Trophoblast cell (in vitro differentiated cells and primary cell): ENCODE results near the gene FASN.

Source experiments
- DNase-seq, 2 donors: peaks; one replicate each; pipeline ENCODE4 v3.0.0-alpha.2; 2016
- H2AFZ ChIP-seq: 2 replicates; pipeline ENCODE4 v1.6.1; 2013; ENCODE audit warnings: low read length, moderate library complexity, mild to moderate bottlenecking; ENCODE audit not compliant: insufficient read depth, poor library complexity
- H2AK5ac ChIP-seq: 2 replicates; pipeline ENCODE4 v1.6.1; 2013; ENCODE audit warnings: mild to moderate bottlenecking, low read length
- H2BK120ac ChIP-seq: 2 replicates; pipeline ENCODE4 v1.6.1; 2013; ENCODE audit warnings: low read length, mild to moderate bottlenecking, moderate library complexity; ENCODE audit not compliant: insufficient read depth, poor library complexity
- H2BK12ac ChIP-seq: 2 replicates; pipeline ENCODE4 v1.6.1; 2013; ENCODE audit warnings: mild to moderate bottlenecking, low read length, moderate library complexity
- H2BK5ac ChIP-seq: 2 replicates; pipeline ENCODE4 v1.6.1; 2013; ENCODE audit warnings: low read length, low read depth, moderate library complexity, mild to moderate bottlenecking; ENCODE audit not compliant: poor library complexity
- H3K14ac ChIP-seq: 2 replicates; pipeline ENCODE4 v1.6.1; 2013; ENCODE audit warnings: mild to moderate bottlenecking, low read length
- H3K18ac ChIP-seq: 2 replicates; pipeline ENCODE4 v1.6.1; 2013; ENCODE audit warnings: mild to moderate bottlenecking, low read length
- H3K23ac ChIP-seq: 2 replicates; pipeline ENCODE4 v1.6.1; 2013; ENCODE audit warnings: low read length
- H3K27ac ChIP-seq: 2 replicates; pipeline ENCODE4 v1.5.1; 2013; ENCODE audit warnings: low read depth, mild to moderate bottlenecking, inconsistent platforms, low read length, moderate library complexity
- H3K27me3 ChIP-seq: 2 replicates; pipeline ENCODE4 v1.6.1; 2013; ENCODE audit warnings: inconsistent platforms, mild to moderate bottlenecking, low read length, moderate library complexity; ENCODE audit not compliant: insufficient read depth
- H3K36me3 ChIP-seq, 2 experiments: 1 replicate in 1 of 2; 2 replicates in 1 of 2; pipeline ENCODE4 v1.6.1; 2013; ENCODE audit warnings: low read length in 2 of 2, mild to moderate bottlenecking in 2 of 2, moderate library complexity in 1 of 2; ENCODE audit not compliant: insufficient read depth in 2 of 2, control insufficient read depth in 1 of 2
- H3K4ac ChIP-seq: 2 replicates; pipeline ENCODE4 v1.6.1; 2013; ENCODE audit warnings: low read depth, mild to moderate bottlenecking, low read length, moderate library complexity
- H3K4me1 ChIP-seq, 2 experiments: 1 replicate in 1 of 2; 2 replicates in 1 of 2; pipeline ENCODE4 v1.6.1; 2013; ENCODE audit warnings: low read length in 2 of 2, mild to moderate bottlenecking in 2 of 2, moderate library complexity in 1 of 2; ENCODE audit not compliant: insufficient read depth in 2 of 2, control insufficient read depth in 1 of 2
- H3K4me2 ChIP-seq: 2 replicates; pipeline ENCODE4 v1.6.1; 2013; ENCODE audit warnings: inconsistent platforms, mild to moderate bottlenecking, low read length, moderate library complexity
- H3K4me3 ChIP-seq: 2 replicates; pipeline ENCODE4 v1.5.1; 2013; ENCODE audit warnings: mild to moderate bottlenecking, low read depth, low read length, inconsistent platforms
- H3K79me1 ChIP-seq: one replicate; pipeline ENCODE4 v1.6.1; 2013; ENCODE audit warnings: low read length
- H3K79me2 ChIP-seq: 2 replicates; pipeline ENCODE4 v1.6.1; 2013; ENCODE audit warnings: low read length, mild to moderate bottlenecking; ENCODE audit not compliant: control insufficient read depth, insufficient read depth, poor library complexity
- H3K9ac ChIP-seq: 2 replicates; pipeline ENCODE4 v1.6.1; 2013; ENCODE audit warnings: mild to moderate bottlenecking, low read length
- H3K9me3 ChIP-seq: 2 replicates; pipeline ENCODE4 v1.6.1; 2013; ENCODE audit warnings: low read depth, mild to moderate bottlenecking, control low read depth, inconsistent platforms, low read length; ENCODE audit not compliant: insufficient read depth
- H4K12ac ChIP-seq: 2 replicates; pipeline ENCODE4 v1.6.1; 2013; ENCODE audit warnings: low read depth, mild to moderate bottlenecking, low read length, moderate library complexity
- H4K8ac ChIP-seq: 2 replicates; pipeline ENCODE4 v1.6.1; 2013; ENCODE audit warnings: low read depth, mild to moderate bottlenecking, low read length, moderate library complexity
- H4K91ac ChIP-seq: one replicate; pipeline ENCODE4 v1.6.1; 2013; ENCODE audit warnings: low read depth, mild to moderate bottlenecking, low read length, moderate library complexity
- WGBS: extraction: QIAGEN DNeasy Blood & Tissue Kit; methylation state at CpG from one replicate; pipeline ENCODE4 v1.1.7; 2013; ENCODE audit warnings: missing lambda C conversion rate; ENCODE audit not compliant: insufficient read length, insufficient coverage; ENCODE audit errors: extremely low coverage; 5-methylcytosine and 5-hydroxymethylcytosine counted together

FASN gene

GRCh38 chr17:82031303-82031884 is 66.6 kb downstream of the FASN start, which contains the start of gene RAC3:
RAC3 (plus strand) TSS chr17:82031678; CDS start chr17:82031762, 84 bp downstream.
- H3K9me3 ChIP-seq: peaks cover 5% of the 10 kb centered on the region
- H2BK120ac ChIP-seq: peak within 1 kb of the TSS; percentile 27
- no peak within 1 kb of the TSS for H2BK12ac ChIP-seq
- no peak within 1 kb of the TSS for H2AK5ac ChIP-seq
- no CpG with 5 or more reads among the region's 96 CpGs for WGBS
- peak within 1 kb of the TSS; percentile 20 for H4K8ac ChIP-seq
- peak within 1 kb of the TSS; percentile 17 for H3K9ac ChIP-seq
- peak within 1 kb of the TSS; percentile 33 for H3K14ac ChIP-seq
- H3K18ac ChIP-seq: peak within 1 kb of the TSS; percentile 36
- peak within 1 kb of the TSS; percentile 68 for H3K4me3 ChIP-seq
- H3K36me3 ChIP-seq: peaks cover 8 to 16% of the 10 kb centered on the region in 2 experiments
- H3K4ac ChIP-seq: no peak within 1 kb of the TSS
- H3K79me1 ChIP-seq: peaks cover 5% of the 10 kb centered on the region
- peaks cover under 1 to 8% of the 10 kb centered on the region in 2 experiments for H3K4me1 ChIP-seq
- no peak within 1 kb of the TSS for H4K12ac ChIP-seq
- H4K91ac ChIP-seq: peak within 1 kb of the TSS; percentile 60
- H3K27ac ChIP-seq: peak within 1 kb of the TSS; percentile 9
- no peaks in the 10 kb centered on the region for H3K79me2 ChIP-seq
- H3K4me2 ChIP-seq: peak within 1 kb of the TSS; percentile 89
- peak in 1 of 2 donors; percentile 48 for DNase-seq
- H3K27me3 ChIP-seq: no peaks in the 10 kb centered on the region
- peak within 1 kb of the TSS; percentile 14 for H2BK5ac ChIP-seq
- no peak within 1 kb of the TSS for H3K23ac ChIP-seq
- peak within 1 kb of the TSS; percentile 77 for H2AFZ ChIP-seq

GRCh38 chr17:82030470-82031302 is 67.3 kb downstream of the FASN start:
- Histone ChIP-seq H3K14ac (no peak overlapping the region), H2AFZ (peak overlapping the region; percentile 77), H3K4me1 (peaks cover 0 to 6% of the 10 kb centered on the region in 2 experiments), H2BK5ac (peak overlapping the region; percentile 14), H2AK5ac (no peak overlapping the region), H3K4ac (no peak overlapping the region), H3K9ac (peak overlapping the region; percentile 17), H3K79me2 (no peaks in the 10 kb centered on the region), H4K91ac (peak overlapping the region; percentile 57), H3K4me2 (peak overlapping the region; percentile 89), H3K9me3 (peaks cover 5% of the 10 kb centered on the region), H3K79me1 (peaks cover 5% of the 10 kb centered on the region), H2BK120ac (peak overlapping the region; percentile 27), H3K18ac (peak overlapping the region; percentile 36), H3K27ac (peak overlapping the region; percentile 9), H4K8ac (peak overlapping the region; percentile 20), H4K12ac (no peak overlapping the region), H3K27me3 (no peaks in the 10 kb centered on the region), H3K23ac (no peak overlapping the region), H3K4me3 (peak overlapping the region; percentile 68), H3K36me3 (peaks cover 3 to 16% of the 10 kb centered on the region in 2 experiments), H2BK12ac (no peak overlapping the region)
- WGBS: no CpG with 5 or more reads among the region's 94 CpGs
- peak; percentile 85 to 93 for DNase-seq

- Histone ChIP-seq H3K4me1 (peaks cover 0 to 6% of the 10 kb centered on the region in 2 experiments), H3K9me3 (peaks cover 5% of the 10 kb centered on the region), H3K4ac (no peak overlapping the region), H2BK12ac (no peak overlapping the region), H3K27ac (no peak overlapping the region), H3K79me1 (peaks cover 5% of the 10 kb centered on the region), H2AFZ (no peak overlapping the region), H3K9ac (no peak overlapping the region), H3K4me3 (no peak overlapping the region), H3K79me2 (no peaks in the 10 kb centered on the region), H4K12ac (no peak overlapping the region), H3K14ac (no peak overlapping the region), H2AK5ac (no peak overlapping the region), H2BK120ac (no peak overlapping the region), H4K8ac (no peak overlapping the region), H3K23ac (no peak overlapping the region), H3K4me2 (peak overlapping the region; percentile 89), H4K91ac (no peak overlapping the region), H3K36me3 (peaks cover 0 to 16% of the 10 kb centered on the region in 2 experiments), H2BK5ac (no peak overlapping the region), H3K27me3 (no peaks in the 10 kb centered on the region), H3K18ac (no peak overlapping the region)
- no peak for DNase-seq
- no CpG with 5 or more reads among the region's 31 CpGs for WGBS
Measured at GRCh38 chr17:82029990-82030469, 68.0 kb downstream of the FASN start.

- H3K79me2 ChIP-seq: no peaks in the 10 kb centered on the region
- H4K12ac ChIP-seq: no peak overlapping the region
- H3K36me3 ChIP-seq: peaks cover 0 to 16% of the 10 kb centered on the region in 2 experiments
- no peak overlapping the region for H3K4ac ChIP-seq
- no peak overlapping the region for H3K14ac ChIP-seq
- peaks cover 5% of the 10 kb centered on the region for H3K79me1 ChIP-seq
- H2BK120ac ChIP-seq: no peak overlapping the region
- peaks cover 5% of the 10 kb centered on the region for H3K9me3 ChIP-seq
- H3K27ac ChIP-seq: no peak overlapping the region
- no peak for DNase-seq
- H4K8ac ChIP-seq: no peak overlapping the region
- H3K23ac ChIP-seq: no peak overlapping the region
- no peak overlapping the region for H3K4me3 ChIP-seq
- H3K4me1 ChIP-seq: peaks cover under 1 to 8% of the 10 kb centered on the region in 2 experiments
- no CpG with 5 or more reads among the region's 16 CpGs for WGBS
- H3K9ac ChIP-seq: no peak overlapping the region
- no peak overlapping the region for H3K18ac ChIP-seq
- no peak overlapping the region for H2AFZ ChIP-seq
- H3K27me3 ChIP-seq: no peaks in the 10 kb centered on the region
- no peak overlapping the region for H2AK5ac ChIP-seq
- no peak overlapping the region for H2BK5ac ChIP-seq
- H3K4me2 ChIP-seq: no peak overlapping the region
- H2BK12ac ChIP-seq: no peak overlapping the region
- no peak overlapping the region for H4K91ac ChIP-seq
Measured at GRCh38 chr17:82029391-82029790, 68.6 kb downstream of the FASN start.
